NCI-H1417 (cell line): ENCODE measurements around the gene PRKAG3.
"Not testable (repeated sequence)": the region's sequence is repeated elsewhere in the genome, so short reads cannot be mapped to it uniquely, and the experiment has no call there.

Experiments
- DNase-seq, 3 experiments: peaks; one replicate each; lab custom pipeline; 2025; lab: John Stamatoyannopoulos, UW

The PRKAG3 gene

GRCh38 chr2:218863021-218863520 lies 31.5 kb upstream of the PRKAG3 start:
- DNase-seq = no peak

DNA sequence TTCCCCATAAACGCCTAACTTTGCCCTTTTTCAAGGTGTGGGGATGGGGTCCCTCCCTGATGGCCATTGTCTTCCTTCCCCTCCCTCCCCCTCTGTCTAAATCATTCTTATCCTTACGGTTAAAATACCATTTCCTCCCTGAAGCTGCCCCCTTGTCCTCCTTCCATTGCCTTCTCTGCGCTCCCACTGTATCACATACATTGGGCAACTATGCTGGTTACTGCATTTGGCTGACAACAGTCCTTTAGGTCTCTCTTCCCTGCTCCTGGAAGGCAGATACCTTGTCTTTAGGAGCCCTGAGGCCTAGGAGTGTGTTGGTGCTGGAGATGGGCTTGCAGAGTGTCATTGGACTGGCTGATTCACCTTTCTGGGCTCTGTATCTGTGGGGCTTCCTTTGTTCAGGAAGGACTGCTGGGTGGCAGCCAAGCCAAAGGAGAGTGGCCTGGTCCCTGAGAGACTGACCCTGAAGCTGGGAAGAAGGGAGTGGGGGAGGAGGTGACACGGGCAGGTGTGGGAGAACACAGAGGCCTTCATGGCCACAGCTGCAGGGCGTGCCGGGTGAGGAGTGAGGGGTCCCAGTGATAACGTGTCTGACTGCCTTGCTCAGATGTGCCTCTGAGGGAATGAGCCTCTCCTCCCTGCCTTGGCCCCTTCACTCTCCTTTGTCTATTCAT lies 30.2 kb upstream of the PRKAG3 start:
- no peak for DNase-seq

DNA sequence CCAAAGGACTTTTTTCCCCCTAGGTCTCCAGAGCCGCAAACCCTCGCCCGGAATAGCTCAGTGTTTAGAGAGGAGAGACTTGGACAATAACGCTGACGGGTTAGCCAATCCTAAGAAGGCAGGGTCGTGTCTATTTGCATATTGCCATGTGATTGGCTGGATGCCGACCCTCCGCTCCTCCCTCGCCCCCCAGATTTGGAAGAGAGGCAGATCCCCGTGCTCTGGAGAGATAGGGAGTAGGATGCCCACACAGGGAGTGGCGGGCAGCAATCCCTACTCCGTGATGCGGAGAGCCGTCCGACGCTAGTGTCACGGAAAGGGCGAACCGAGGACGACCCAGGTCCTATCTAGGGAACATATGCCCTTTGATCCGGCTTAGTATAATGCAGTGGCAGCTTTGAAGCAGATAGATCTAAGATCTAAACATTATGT lies 29.4 kb upstream of the PRKAG3 start:
- DNase-seq = peak in 2 of 3 experiments; percentile 19 to 54

- DNase-seq = peak in 1 of 3 experiments; percentile 28
Observed at GRCh38 chr2:218859988-218860831, 28.6 kb upstream of the PRKAG3 start.

- peak in 1 of 3 experiments; percentile 35 for DNase-seq
Observed at GRCh38 chr2:218859556-218859987, 28.0 kb upstream of the PRKAG3 start, which contains the start of gene WNT6. Gene WNT6 (plus strand): TSS chr2:218859805. CDS start chr2:218860038, 233 bp downstream.

GRCh38 chr2:218858671-218859555 lies 27.3 kb upstream of the PRKAG3 start:
- peak in 2 of 3 experiments; percentile 30 to 41 for DNase-seq

GRCh38 chr2:218858138-218858445 lies 26.5 kb upstream of the PRKAG3 start:
- no peak for DNase-seq

DNA sequence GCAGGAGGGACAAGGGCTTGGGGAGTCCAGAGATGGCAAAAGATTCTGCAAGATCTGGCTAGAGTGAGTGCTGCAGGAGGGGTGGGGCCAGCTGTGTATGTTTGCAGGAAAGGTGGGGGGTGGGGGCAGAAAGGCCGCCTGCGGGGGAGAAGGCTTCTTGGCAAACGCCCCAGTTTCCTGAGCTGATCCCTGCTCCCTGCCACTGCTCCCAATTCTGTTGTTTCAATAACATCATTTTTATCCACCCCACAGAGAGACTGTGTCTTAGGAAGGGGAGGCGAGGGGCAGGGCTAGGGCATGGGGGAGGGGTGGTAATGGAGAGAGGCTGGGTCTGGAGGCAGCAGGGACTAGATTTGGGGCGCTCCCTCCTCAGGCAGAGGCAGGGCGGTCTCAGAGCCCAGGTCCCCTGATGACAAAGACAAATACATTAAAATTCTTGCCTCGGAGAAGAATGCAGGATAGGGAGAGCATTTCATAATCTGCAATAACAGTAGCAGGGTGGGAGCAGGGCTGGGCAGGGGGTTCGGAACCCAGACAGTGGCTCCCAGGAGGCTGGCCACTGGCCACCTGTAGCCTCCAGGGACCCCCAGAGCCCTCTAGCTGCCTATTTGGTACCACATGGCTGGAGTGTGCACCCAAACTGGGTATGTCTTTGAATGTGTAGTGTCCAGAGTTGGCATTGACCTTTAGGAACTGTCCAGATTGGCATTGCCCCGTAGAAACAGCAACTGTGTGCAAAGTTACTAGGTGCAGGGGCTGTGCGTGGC lies 26.0 kb upstream of the PRKAG3 start:
- peak in 1 of 3 experiments; percentile 24 for DNase-seq

DNA sequence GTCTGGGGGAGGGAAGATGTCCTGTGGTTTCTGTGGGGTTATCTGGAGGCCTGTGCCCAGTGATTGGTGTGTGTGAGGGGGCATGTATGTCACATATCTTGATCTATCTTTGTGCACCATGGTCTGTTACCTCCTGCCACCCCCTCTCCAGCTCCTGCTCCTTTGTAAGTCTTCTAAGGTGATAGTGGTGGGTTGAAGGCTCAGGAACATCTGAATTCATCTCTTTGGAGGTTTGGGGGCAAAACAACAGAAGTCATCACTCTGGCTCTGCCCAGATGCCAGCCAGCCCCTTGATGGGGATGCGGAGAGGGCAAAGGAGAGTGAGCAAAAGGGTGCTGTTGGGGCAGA lies 25.3 kb upstream of the PRKAG3 start:
- no peak for DNase-seq

DNA sequence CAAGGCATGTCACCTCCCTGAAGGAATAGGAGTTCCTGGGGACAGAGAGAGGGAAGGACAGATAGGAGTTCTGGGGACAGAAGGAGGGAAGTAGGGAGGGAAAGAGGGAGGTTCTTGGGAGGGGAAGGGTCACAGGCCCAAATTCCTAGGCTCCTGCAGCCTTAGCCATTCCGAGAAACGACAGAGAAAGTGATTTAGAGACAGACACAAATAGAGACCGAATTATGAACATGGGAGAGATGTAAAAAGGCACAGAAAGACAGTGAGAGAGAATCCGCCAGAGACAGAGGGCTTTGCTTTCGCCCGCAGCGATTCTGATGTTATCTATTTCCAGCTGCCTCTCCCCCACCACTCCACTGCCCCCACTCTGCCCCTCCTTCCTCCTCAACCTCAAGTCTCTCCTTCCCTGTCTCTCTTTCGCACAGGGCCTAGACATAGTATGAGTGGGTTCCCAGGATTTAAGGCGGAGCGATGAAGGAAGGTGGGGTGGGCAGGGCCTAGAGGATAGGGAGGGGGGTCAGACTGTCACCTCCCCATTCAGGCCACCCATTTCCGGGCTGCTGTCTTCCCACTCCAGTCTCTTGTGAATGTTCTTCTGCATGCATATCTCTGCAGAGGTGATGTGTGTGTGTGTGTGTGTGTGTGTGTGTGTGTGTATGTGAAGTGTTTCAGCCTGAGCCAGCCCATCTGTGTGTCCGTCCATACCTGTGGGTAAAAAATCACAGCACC lies 24.7 kb upstream of the PRKAG3 start:
- no peak for DNase-seq

DNA sequence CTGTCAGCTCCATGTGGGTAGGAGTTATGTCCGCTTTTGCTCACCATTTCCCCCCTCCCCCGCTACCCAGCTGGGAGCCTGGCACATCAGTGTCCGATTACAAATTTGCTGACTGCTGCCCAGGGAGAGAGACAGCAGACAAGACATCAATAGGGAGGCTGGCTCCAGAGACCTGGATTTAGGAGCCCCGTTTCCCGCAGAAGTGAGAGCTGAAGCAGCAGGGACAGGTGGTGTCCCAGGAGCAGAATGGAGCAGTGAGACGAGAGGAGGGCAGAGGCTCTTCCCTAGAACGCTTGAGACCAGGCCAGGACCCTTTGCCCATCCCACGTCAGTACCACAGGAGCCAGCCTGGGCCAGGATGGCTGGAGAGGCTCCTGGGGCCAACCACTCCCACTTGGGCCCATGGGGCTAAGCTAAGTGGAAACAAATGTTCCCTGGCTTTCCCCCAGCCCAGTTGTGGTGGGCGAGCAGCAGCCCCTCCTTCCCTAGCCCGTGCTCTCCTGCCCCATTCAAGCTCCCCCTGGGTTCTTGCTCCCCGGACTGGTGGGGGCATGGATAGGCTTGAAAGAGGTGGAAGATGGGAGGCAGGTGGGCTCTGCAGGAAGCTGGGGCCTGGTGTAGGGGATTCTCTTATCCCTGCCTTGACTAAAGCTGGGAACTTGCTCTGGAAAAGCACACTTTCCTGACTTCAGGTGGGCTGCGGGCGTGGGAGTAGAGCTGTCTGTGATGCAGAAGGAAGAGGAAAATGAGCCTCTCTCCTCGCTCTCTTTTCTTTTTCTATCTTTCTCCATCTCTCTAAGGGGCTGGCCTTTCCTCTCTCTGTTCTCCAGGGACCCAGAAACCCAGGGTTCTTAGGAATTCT lies 23.9 kb upstream of the PRKAG3 start:
- peak in 1 of 3 experiments; percentile 16 for DNase-seq

GRCh38 chr2:218854860-218855259 lies 23.3 kb upstream of the PRKAG3 start:
- DNase-seq = no peak

DNA sequence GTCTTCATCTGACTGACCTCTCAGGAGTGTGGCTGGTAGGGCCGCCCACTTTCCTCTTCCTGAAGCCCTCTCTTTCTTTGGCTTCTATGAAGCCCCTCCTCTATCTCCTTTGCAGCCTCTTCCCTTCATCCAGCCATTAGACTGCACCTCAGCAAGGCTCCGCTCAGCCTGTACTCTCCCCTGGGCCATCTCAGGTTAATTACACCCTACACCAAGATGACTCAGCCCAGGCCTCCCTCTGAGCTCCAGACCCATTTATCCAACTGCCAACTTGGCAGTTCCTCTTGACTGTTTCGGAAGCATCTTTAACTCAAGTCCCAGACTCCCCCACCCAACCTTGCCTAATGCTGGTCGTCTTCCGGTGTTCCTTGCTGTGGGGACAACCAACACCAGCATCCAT lies 22.2 kb upstream of the PRKAG3 start:
- peak in 2 of 3 experiments; percentile 42 to 74 for DNase-seq

GRCh38 chr2:218852911-218853667 lies 21.5 kb upstream of the PRKAG3 start:
- peak; percentile 23 to 80 (median 36) for DNase-seq

GRCh38 chr2:218851286-218851685 lies 19.7 kb upstream of the PRKAG3 start:
- no peak for DNase-seq

DNA sequence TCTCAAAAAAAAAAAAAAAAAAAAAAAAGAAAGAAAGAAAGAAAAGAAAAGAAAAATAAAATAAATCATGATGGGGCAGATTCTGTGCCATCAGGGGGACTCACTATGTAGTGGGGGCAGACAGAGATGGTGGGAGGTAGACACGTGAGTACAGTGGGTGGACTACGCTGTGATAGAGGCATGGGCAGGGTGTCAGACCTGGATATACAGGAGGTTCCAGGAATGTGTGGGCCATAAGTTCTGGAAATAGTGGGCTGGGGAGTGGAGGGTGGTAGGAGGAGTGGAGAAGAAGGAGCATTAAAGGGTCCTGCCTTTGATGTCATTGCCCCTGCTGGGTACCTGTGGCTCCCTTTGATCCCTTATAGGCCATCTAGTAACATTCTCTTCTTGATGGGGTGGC lies 19.2 kb upstream of the PRKAG3 start:
- DNase-seq = no peak

DNA sequence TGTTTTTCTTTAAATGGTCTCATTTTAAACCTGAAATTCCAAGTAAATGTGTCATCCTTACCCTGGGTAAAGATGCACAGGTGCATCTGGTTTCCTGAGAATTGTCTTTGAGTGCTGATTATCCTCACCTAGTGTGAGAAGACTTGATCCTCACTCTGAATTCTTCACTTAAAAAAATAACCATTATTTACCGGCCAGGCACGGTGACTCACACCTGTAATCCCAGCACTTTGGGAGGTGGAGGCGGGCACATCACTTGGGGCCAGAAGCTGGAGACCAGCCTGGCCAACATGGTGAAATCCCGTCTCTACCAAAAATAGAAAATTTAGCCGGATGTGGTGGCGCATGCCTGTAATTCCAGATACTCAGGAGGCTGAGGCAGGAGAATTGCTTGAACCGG lies 18.1 kb upstream of the PRKAG3 start:
- no peak for DNase-seq

DNA sequence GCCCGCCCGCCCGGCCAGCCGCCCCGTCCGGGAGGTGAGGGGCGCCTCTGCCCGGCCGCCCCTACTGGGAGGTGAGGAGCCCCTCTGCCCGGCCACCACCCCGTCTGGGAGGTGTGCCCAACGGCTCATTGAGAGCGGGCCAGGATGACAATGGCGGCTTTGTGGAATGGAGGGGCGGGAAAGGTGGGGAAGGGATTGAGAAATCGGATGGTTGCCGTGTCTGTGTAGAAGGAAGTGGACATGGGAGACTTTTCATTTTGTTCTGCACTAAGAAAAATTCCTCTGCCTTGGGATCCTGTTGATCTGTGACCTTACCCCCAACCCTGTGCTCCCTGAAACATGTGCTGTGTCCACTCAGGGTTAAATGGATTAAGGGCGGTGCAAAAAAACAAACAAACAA lies 15.4 kb upstream of the PRKAG3 start:
- DNase-seq = not testable (repeated sequence)

DNA sequence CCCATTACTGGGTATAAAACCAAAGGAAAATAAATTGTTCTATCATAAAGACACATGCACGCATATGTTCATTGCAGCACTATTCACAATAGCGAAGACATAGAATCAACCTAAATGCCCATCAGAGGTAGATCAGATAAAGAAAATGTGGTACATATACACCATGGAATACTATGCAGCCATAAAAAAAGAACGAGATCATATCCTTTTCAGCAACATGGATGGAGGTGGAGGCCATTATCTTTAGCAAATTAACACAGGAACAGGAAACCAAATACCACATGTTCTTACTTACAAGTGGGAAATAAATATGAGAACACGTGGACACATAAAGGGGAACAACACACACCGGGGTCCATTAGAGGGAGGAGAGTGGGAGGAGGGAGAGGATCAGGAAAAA lies 12.7 kb upstream of the PRKAG3 start:
- DNase-seq = not testable (repeated sequence)
